ENCODE measurements around the gene ANKRD40. TPM values are rescaled to one million over a fixed set of nuclear protein-coding genes. Genes with fewer than 3 reads are reported as not detected.

ANKRD40 gene
- total RNA-seq, 4 donors from 2014 or later: 18.7 to 30.8 (median 24.2) TPM

DNA sequence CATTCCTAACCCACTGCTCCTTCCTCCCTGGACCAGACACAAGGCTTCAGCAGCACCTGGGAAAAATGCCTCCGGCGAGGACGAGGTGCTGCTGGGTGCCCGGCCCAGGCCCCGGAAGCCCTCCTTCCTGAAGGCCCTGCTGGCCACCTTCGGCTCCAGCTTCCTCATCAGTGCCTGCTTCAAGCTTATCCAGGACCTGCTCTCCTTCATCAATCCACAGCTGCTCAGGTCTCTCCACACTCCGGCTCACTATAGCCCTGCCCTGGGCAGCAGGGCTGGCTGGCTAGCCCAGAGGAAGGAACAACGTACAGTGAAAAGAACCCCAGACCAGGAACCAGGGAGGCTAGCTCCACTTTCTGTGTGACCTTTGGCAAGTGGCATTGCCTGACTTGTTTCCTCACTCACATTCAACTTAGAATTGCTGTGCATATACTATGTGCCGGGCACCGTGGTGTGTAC lies 46.8 kb downstream of the ANKRD40 start:
- intact Hi-C loops (cut with DNase I; ENCODE audit: low total_unique reads): no loop called here
- Histone ChIP-seq H3K9me3 (no peaks in the 10 kb centered on the region), H3K27me3 (no peaks in the 10 kb centered on the region), H3K4me1 (peaks cover 31 to 62% (median 50%) of the 10 kb centered on the region in 4 donors), H3K27ac (peak overlapping the region; percentile 75 to 81 (median 80)), H3K36me3 (no peaks in the 10 kb centered on the region), H3K4me3 (no peak overlapping the region)
- in situ Hi-C loops (cut with MboI; ENCODE audit: low pct_ligation_motif_present in 1 of 4, low pct_unique_long_range_greater_than_20kb in 1 of 4, low sequenced_read_pairs in 3 of 4): no loop called here
- no peak for DNase-seq
- 78% methylated on average over 10 of the region's 10 CpGs; no CpG with 5 or more reads in 1 of the 2 donors for WGBS, 2 donors (ENCODE audit: low coverage in 1 of 2)
- TF ChIP-seq POLR2A (IDR thresholded peaks at IDR 0.05) (no peak), EP300 (IDR thresholded peaks at IDR 0.05; ENCODE audit: low read depth) (no peak), POLR2AphosphoS5 (IDR thresholded peaks at IDR 0.05) (no peak)
- TF ChIP-seq, protein P1, sequence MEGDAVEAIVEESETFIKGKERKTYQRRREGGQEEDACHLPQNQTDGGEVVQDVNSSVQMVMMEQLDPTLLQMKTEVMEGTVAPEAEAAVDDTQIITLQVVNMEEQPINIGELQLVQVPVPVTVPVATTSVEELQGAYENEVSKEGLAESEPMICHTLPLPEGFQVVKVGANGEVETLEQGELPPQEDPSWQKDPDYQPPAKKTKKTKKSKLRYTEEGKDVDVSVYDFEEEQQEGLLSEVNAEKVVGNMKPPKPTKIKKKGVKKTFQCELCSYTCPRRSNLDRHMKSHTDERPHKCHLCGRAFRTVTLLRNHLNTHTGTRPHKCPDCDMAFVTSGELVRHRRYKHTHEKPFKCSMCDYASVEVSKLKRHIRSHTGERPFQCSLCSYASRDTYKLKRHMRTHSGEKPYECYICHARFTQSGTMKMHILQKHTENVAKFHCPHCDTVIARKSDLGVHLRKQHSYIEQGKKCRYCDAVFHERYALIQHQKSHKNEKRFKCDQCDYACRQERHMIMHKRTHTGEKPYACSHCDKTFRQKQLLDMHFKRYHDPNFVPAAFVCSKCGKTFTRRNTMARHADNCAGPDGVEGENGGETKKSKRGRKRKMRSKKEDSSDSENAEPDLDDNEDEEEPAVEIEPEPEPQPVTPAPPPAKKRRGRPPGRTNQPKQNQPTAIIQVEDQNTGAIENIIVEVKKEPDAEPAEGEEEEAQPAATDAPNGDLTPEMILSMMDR (IDR thresholded peaks at IDR 0.05): no peak

GRCh38 chr17:50660042-50660886 lies 47.5 kb downstream of the ANKRD40 start:
- intact Hi-C loops (cut with DNase I; ENCODE audit: low total_unique reads) (no loop called here), in situ Hi-C loops (cut with MboI; ENCODE audit: low pct_ligation_motif_present in 1 of 4, low pct_unique_long_range_greater_than_20kb in 1 of 4, low sequenced_read_pairs in 3 of 4) (no loop called here)
- H3K4me3 ChIP-seq: no peak overlapping the region
- H3K27me3 ChIP-seq: no peaks in the 10 kb centered on the region
- H3K27ac ChIP-seq: peak overlapping the region; percentile 75 to 81 (median 80)
- 10 to 53% methylated on average over 2 to 9 of the region's 11 CpGs for WGBS, 2 donors (ENCODE audit: low coverage in 1 of 2)
- no peaks in the 10 kb centered on the region for H3K9me3 ChIP-seq
- H3K4me1 ChIP-seq: peaks cover 31 to 62% (median 50%) of the 10 kb centered on the region in 4 donors
- TF ChIP-seq POLR2A (IDR thresholded peaks at IDR 0.05) (no peak), POLR2AphosphoS5 (IDR thresholded peaks at IDR 0.05) (peak in 1 of 3 donors; percentile 51), EP300 (IDR thresholded peaks at IDR 0.05; ENCODE audit: low read depth) (no peak)
- TF ChIP-seq, protein P1 (IDR thresholded peaks at IDR 0.05): no peak
- H3K36me3 ChIP-seq: no peaks in the 10 kb centered on the region
- DNase-seq: peak; percentile 60

DNA sequence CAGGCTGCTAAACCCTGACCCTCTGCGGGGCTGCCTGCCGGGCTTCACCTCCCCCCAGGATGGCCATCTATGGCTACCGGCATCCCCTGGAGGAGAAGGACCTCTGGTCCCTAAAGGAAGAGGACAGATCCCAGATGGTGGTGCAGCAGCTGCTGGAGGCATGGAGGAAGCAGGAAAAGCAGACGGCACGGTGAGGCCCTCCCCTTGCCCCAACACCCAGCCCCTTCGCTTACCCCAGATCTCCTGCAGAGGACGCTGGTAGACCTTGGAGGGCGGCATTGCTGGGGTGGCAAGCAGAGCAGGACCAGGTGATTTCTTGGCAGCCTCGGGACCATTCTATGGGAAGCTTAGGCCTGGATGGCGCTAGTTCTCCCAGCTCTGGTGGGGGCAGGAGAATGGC lies 48.5 kb downstream of the ANKRD40 start:
- Histone ChIP-seq H3K4me3 (no peak overlapping the region), H3K36me3 (no peaks in the 10 kb centered on the region), H3K27me3 (no peaks in the 10 kb centered on the region), H3K4me1 (peaks cover 31 to 62% (median 50%) of the 10 kb centered on the region in 4 donors), H3K27ac (peak overlapping the region; percentile 42 to 81 (median 80)), H3K9me3 (no peaks in the 10 kb centered on the region)
- 81% methylated on average over 10 of the region's 10 CpGs; no CpG with 5 or more reads in 1 of the 2 donors for WGBS, 2 donors (ENCODE audit: low coverage in 1 of 2)
- TF ChIP-seq, protein P1 (IDR thresholded peaks at IDR 0.05): no peak
- TF ChIP-seq POLR2A (IDR thresholded peaks at IDR 0.05) (no peak), POLR2AphosphoS5 (IDR thresholded peaks at IDR 0.05) (no peak), EP300 (IDR thresholded peaks at IDR 0.05; ENCODE audit: low read depth) (no peak)
- no peak for DNase-seq
- intact Hi-C loops (cut with DNase I; ENCODE audit: low total_unique reads): no loop called here
- in situ Hi-C loops (cut with MboI; ENCODE audit: low pct_ligation_motif_present in 1 of 4, low pct_unique_long_range_greater_than_20kb in 1 of 4, low sequenced_read_pairs in 3 of 4): no loop called here

GRCh38 chr17:50658616-50659015 lies 49.1 kb downstream of the ANKRD40 start:
- Histone ChIP-seq H3K27ac (peak overlapping the region; percentile 36 to 80 (median 60)), H3K27me3 (no peaks in the 10 kb centered on the region), H3K36me3 (no peaks in the 10 kb centered on the region), H3K9me3 (no peaks in the 10 kb centered on the region), H3K4me1 (peaks cover 31 to 62% (median 50%) of the 10 kb centered on the region in 4 donors), H3K4me3 (no peak overlapping the region)
- no peak for TF ChIP-seq POLR2AphosphoS5 (IDR thresholded peaks at IDR 0.05)
- in situ Hi-C loops (cut with MboI; ENCODE audit: low pct_ligation_motif_present in 1 of 4, low pct_unique_long_range_greater_than_20kb in 1 of 4, low sequenced_read_pairs in 3 of 4) (no loop called here), intact Hi-C loops (cut with DNase I; ENCODE audit: low total_unique reads) (no loop called here)
- no peak for DNase-seq
- 63% methylated on average over 4 of the region's 6 CpGs; no CpG with 5 or more reads in 1 of the 2 donors for WGBS, 2 donors (ENCODE audit: low coverage in 1 of 2)

Data from transverse colon (tissue), 4 donors.